Ovary (tissue), 10 donors: ENCODE measurements around the gene ASAP2. TPM values are rescaled to one million over a fixed set of nuclear protein-coding genes. Genes with fewer than 3 reads are reported as not detected.
A peak's percentile ranks its signal among the peaks of the same experiment; 100 is the strongest.

Source experiments
- DNase-seq, 5 donors: peaks; one replicate each; pipeline ENCODE4 v3.0.0-alpha.2; 2019 to 2020
- H3K27ac ChIP-seq, 2 donors: fragments of 200-600 bp; one replicate each; pipeline versions ENCODE4 v1.5.1 to v1.8.0; 2019 to 2022
- H3K27me3 ChIP-seq: fragments of 200-600 bp; one replicate; pipeline ENCODE4 v1.8.0; 2022
- H3K36me3 ChIP-seq: fragments of 200-600 bp; sonication (generic); one replicate; pipeline ENCODE4 v1.5.1; 2019
- H3K4me1 ChIP-seq: one replicate; pipeline ENCODE4 v1.8.1; 2013; ENCODE audit warnings: mild to moderate bottlenecking, moderate library complexity; ENCODE audit not compliant: insufficient read depth
- H3K4me3 ChIP-seq: fragments of 200-600 bp; sonication (generic); one replicate; pipeline ENCODE4 v1.5.1; 2017
- H3K9me3 ChIP-seq, 2 donors: fragments of 200-600 bp in 1 of 2; sonication (generic) in 1 of 2; one replicate each; pipeline versions ENCODE4 v1.5.1 to v1.8.1; 2013 to 2019; ENCODE audit warnings: mild to moderate bottlenecking in 1 of 2, moderate library complexity in 1 of 2
- CTCF ChIP-seq, 3 donors: fragments of 450-650 bp in 2 of 3; fragments of 200-600 bp in 1 of 3; IDR thresholded peaks; one replicate each; pipeline versions ENCODE4 v1.5.1 to v1.8.0; 2016 to 2022; ENCODE audit warnings: antibody characterized with exemption in 3 of 3, mild to moderate bottlenecking in 1 of 3
- EP300 ChIP-seq: sonication (generic); formaldehyde crosslinking; IDR thresholded peaks from one replicate; pipeline ENCODE4 v1.6.1; 2017; ENCODE audit warnings: antibody characterized with exemption
- POLR2A ChIP-seq: fragments of 450-650 bp; IDR thresholded peaks from one replicate; pipeline ENCODE4 v1.6.1; 2017; ENCODE audit warnings: antibody characterized with exemption, mild to moderate bottlenecking, moderate library complexity
- WGBS, 3 donors: extraction: QIAGEN DNeasy Blood & Tissue Kit in 1 of 3; methylation state at CpG; one replicate each; pipeline versions ENCODE4 v1.1.5 to v1.1.7; 2013 to 2017; 5-methylcytosine and 5-hydroxymethylcytosine counted together
- intact Hi-C, 4 donors: fragments of 100-400 bp; cut with DNase I; formaldehyde crosslinking; loops; one replicate each; pipeline versions ENCODE4 v1.11.0 to v1.15.1; 2022 to 2023
- long read RNA-seq, 3 donors: library from polyadenylated mRNA in 2 of 3; unstranded in 2 of 3; transcript quantifications; one replicate each; pipeline ENCODE4 v2.0.0 and lab custom pipeline, GENCODE V29; 2021 to 2026
- polyA plus RNA-seq, 2 donors: library from polyadenylated mRNA; stranded (reverse); fragments of 200-250 nt in 1 of 2; fragments of 350-450 nt in 1 of 2; fragmentation: Illumina TruSeq in 1 of 2; extraction: RNeasy Lipid Tissue Mini Kit (QIAGEN cat#74804) in 1 of 2; gene quantifications; one replicate each; pipeline ENCODE4 v1.2.3, GENCODE V29; 2013 to 2014
- total RNA-seq, 7 donors: library from RNA; depleted of rRNA in 2 of 7; stranded (reverse); fragments of >200 nt in 2 of 7; fragmentation: NEBNext Ultra II Directional in 3 of 7; extraction: Animal tissue kit (Norgen Biotek cat#: 25700) in 3 of 7; gene quantifications; one replicate each; pipeline versions ENCODE4 v1.1.0 to v1.2.4, GENCODE V29; 2016 to 2023
- donor health status: DM: no; HTN: no; CAD: no; lungs with moderate emphysema.
- donor health status: DM: no; HTN: no; CAD: no.
- donor health status: Bipolar disorder and iron deficiency.
- donor health status: DM: yes; HTN: yes; CAD: no.
- donor health status: DM: no; HTN: no; CAD: no.
- donor health status: DM: yes; HTN: yes; CAD: no.

The ASAP2 gene
- 10 to 100 TPM; 11.3 to 22.7 (median 17.3) TPM for total RNA-seq
- polyA plus RNA-seq: 10 to 100 TPM; 10.3 to 15.5 TPM
- long read RNA-seq, donor 1, partial matches to known transcripts: 3 of 7 reads
- long read RNA-seq, donor 1, other reads (novel, unspliced or antisense): 4 of 7 reads
- long read RNA-seq, donor 2, partial matches to known transcripts: 107 of 107 reads
- long read RNA-seq, donor 2, other reads (novel, unspliced or antisense): 0 of 107 reads
- long read RNA-seq, donor 3, full-length matches to known transcripts: 8 of 23 reads
- long read RNA-seq, donor 3, partial matches to known transcripts: 10 of 23 reads
- long read RNA-seq, donor 3, other reads (novel, unspliced or antisense): 5 of 23 reads

GRCh38 chr2:9205963-9206948 lies at the start of gene ASAP2:
Gene ASAP2, plus strand, starts transcription at chr2:9206812. Its CDS starts 293 bp downstream, at chr2:9207105.
- Histone ChIP-seq H3K36me3 (no peaks in the 10 kb centered on the region), H3K9me3 (no peaks in the 10 kb centered on the region), H3K27me3 (no peaks in the 10 kb centered on the region), H3K4me3 (peak within 1 kb of the TSS; percentile 90), H3K27ac (peak within 1 kb of the TSS; percentile 75 to 95), H3K4me1 (no peaks in the 10 kb centered on the region)
- TF ChIP-seq POLR2A (peak; percentile 15), EP300 (no peak), CTCF (IDR thresholded peaks at IDR 0.05) (peak; percentile 84 to 93 (median 89))
- intact Hi-C loops: loop anchor here in 3 of 4 donors (5.0 to 10.0 kb wide), 3 partner anchors 61 to 126 kb away; no protein-coding TSS in a partner anchor
- peak; percentile 72 to 84 (median 81) for DNase-seq
- 1 to 2% (median 2%) methylated on average over 83 to 124 of the region's 128 CpGs for WGBS, 3 donors

GRCh38 chr2:9158786-9159779 lies 47.5 kb upstream of the ASAP2 start:
- H3K9me3 ChIP-seq: no peaks in the 10 kb centered on the region
- no peak for DNase-seq
- H3K36me3 ChIP-seq: no peaks in the 10 kb centered on the region
- intact Hi-C loops: no loop called here
- no peaks in the 10 kb centered on the region for H3K27me3 ChIP-seq
- H3K4me1 ChIP-seq: no peaks in the 10 kb centered on the region
- no peak overlapping the region for H3K4me3 ChIP-seq
- H3K27ac ChIP-seq: no peak overlapping the region
- TF ChIP-seq CTCF (IDR thresholded peaks at IDR 0.05) (no peak), POLR2A (no peak), EP300 (no peak)
- WGBS, 3 donors: 69 to 75% (median 73%) methylated on average over 10 of the region's 10 CpGs

- H3K36me3 ChIP-seq: no peaks in the 10 kb centered on the region
- intact Hi-C loops: no loop called here
- TF ChIP-seq CTCF (IDR thresholded peaks at IDR 0.05) (no peak), POLR2A (no peak), EP300 (no peak)
- no peak overlapping the region for H3K27ac ChIP-seq
- H3K4me1 ChIP-seq: no peaks in the 10 kb centered on the region
- DNase-seq: no peak
- H3K27me3 ChIP-seq: no peaks in the 10 kb centered on the region
- H3K4me3 ChIP-seq: no peak overlapping the region
- 86 to 89% (median 87%) methylated on average over 7 of the region's 7 CpGs for WGBS, 3 donors
- no peaks in the 10 kb centered on the region for H3K9me3 ChIP-seq
Observed at GRCh38 chr2:9160732-9161131, 45.9 kb upstream of the ASAP2 start.

GRCh38 chr2:9162841-9163240 lies 43.8 kb upstream of the ASAP2 start:
- Histone ChIP-seq H3K4me1 (no peaks in the 10 kb centered on the region), H3K36me3 (no peaks in the 10 kb centered on the region), H3K9me3 (no peaks in the 10 kb centered on the region), H3K27me3 (no peaks in the 10 kb centered on the region), H3K27ac (no peak overlapping the region), H3K4me3 (no peak overlapping the region)
- intact Hi-C loops: no loop called here
- no peak for TF ChIP-seq EP300
- TF ChIP-seq CTCF (IDR thresholded peaks at IDR 0.05): no peak
- TF ChIP-seq POLR2A: no peak
- no peak for DNase-seq
- 85 to 91% (median 87%) methylated on average over 11 of the region's 11 CpGs for WGBS, 3 donors
